ENCODE results near the gene INPP5E.
A peak's percentile ranks its signal among the peaks of the same experiment; 100 is the strongest.

INPP5E gene

GRCh38 chr9:136439481-136440408, at the start of gene INPP5E:
Gene INPP5E, minus strand, starts transcription at chr9:136439845. Its CDS starts 426 bp downstream, at chr9:136439419.
- Histone ChIP-seq H3K9me3 (ENCODE audit: control insufficient read depth, low read length) (no peaks in the 10 kb centered on the region), H3K9ac (ENCODE audit: low read length) (peak within 1 kb of the TSS; percentile 72), H3K27me3 (ENCODE audit: control insufficient read depth, insufficient read depth, low read length) (no peaks in the 10 kb centered on the region), H3K4me3 (ENCODE audit: low read length) (peak within 1 kb of the TSS; percentile 52), H3K4me1 (ENCODE audit: control insufficient read depth, insufficient read depth, low read length) (peaks cover 28% of the 10 kb centered on the region), H3K36me3 (ENCODE audit: control insufficient read depth, insufficient read depth, low read length) (peaks cover 17% of the 10 kb centered on the region)

- H3K9ac ChIP-seq (ENCODE audit: low read length), result no peak overlapping the region
- H3K9me3 ChIP-seq (ENCODE audit: control insufficient read depth, low read length), result no peaks in the 10 kb centered on the region
- no peaks in the 10 kb centered on the region for H3K36me3 ChIP-seq (ENCODE audit: control insufficient read depth, insufficient read depth, low read length)
- H3K4me3 ChIP-seq (ENCODE audit: low read length), result no peak overlapping the region
- H3K4me1 ChIP-seq (ENCODE audit: control insufficient read depth, insufficient read depth, low read length), result peaks cover 18% of the 10 kb centered on the region
- H3K27me3 ChIP-seq (ENCODE audit: control insufficient read depth, insufficient read depth, low read length), result peaks cover 12% of the 10 kb centered on the region
Measured at GRCh38 chr9:136488247-136489214, 48.9 kb upstream of the INPP5E start.

- Histone ChIP-seq H3K9me3 (ENCODE audit: control insufficient read depth, low read length) (no peaks in the 10 kb centered on the region), H3K4me3 (ENCODE audit: low read length) (no peak overlapping the region), H3K27me3 (ENCODE audit: control insufficient read depth, insufficient read depth, low read length) (peaks cover 12% of the 10 kb centered on the region), H3K36me3 (ENCODE audit: control insufficient read depth, insufficient read depth, low read length) (no peaks in the 10 kb centered on the region), H3K4me1 (ENCODE audit: control insufficient read depth, insufficient read depth, low read length) (peaks cover 18% of the 10 kb centered on the region), H3K9ac (ENCODE audit: low read length) (no peak overlapping the region)
Measured at GRCh38 chr9:136487672-136488071, 48.0 kb upstream of the INPP5E start.

- no peaks in the 10 kb centered on the region for H3K36me3 ChIP-seq (ENCODE audit: control insufficient read depth, insufficient read depth, low read length)
- no peak overlapping the region for H3K9ac ChIP-seq (ENCODE audit: low read length)
- H3K27me3 ChIP-seq (ENCODE audit: control insufficient read depth, insufficient read depth, low read length), result peaks cover 12% of the 10 kb centered on the region
- H3K4me3 ChIP-seq (ENCODE audit: low read length), result no peak overlapping the region
- H3K9me3 ChIP-seq (ENCODE audit: control insufficient read depth, low read length), result no peaks in the 10 kb centered on the region
- peaks cover 18% of the 10 kb centered on the region for H3K4me1 ChIP-seq (ENCODE audit: control insufficient read depth, insufficient read depth, low read length)
Measured at GRCh38 chr9:136486823-136487620, 47.4 kb upstream of the INPP5E start.

GRCh38 chr9:136486131-136486530, 46.5 kb upstream of the INPP5E start:
- Histone ChIP-seq H3K9me3 (ENCODE audit: control insufficient read depth, low read length) (no peaks in the 10 kb centered on the region), H3K4me3 (ENCODE audit: low read length) (no peak overlapping the region), H3K4me1 (ENCODE audit: control insufficient read depth, insufficient read depth, low read length) (peaks cover 25% of the 10 kb centered on the region), H3K9ac (ENCODE audit: low read length) (no peak overlapping the region), H3K27me3 (ENCODE audit: control insufficient read depth, insufficient read depth, low read length) (peaks cover 12% of the 10 kb centered on the region), H3K36me3 (ENCODE audit: control insufficient read depth, insufficient read depth, low read length) (no peaks in the 10 kb centered on the region)

GRCh38 chr9:136485049-136486045, 45.7 kb upstream of the INPP5E start:
- H3K27me3 ChIP-seq (ENCODE audit: control insufficient read depth, insufficient read depth, low read length), result peaks cover 12% of the 10 kb centered on the region
- no peak overlapping the region for H3K4me3 ChIP-seq (ENCODE audit: low read length)
- peak overlapping the region; percentile 81 for H3K9ac ChIP-seq (ENCODE audit: low read length)
- peaks cover 27% of the 10 kb centered on the region for H3K4me1 ChIP-seq (ENCODE audit: control insufficient read depth, insufficient read depth, low read length)
- H3K9me3 ChIP-seq (ENCODE audit: control insufficient read depth, low read length), result no peaks in the 10 kb centered on the region
- H3K36me3 ChIP-seq (ENCODE audit: control insufficient read depth, insufficient read depth, low read length), result no peaks in the 10 kb centered on the region

GRCh38 chr9:136484153-136485048, 44.8 kb upstream of the INPP5E start:
- peak overlapping the region; percentile 71 for H3K4me3 ChIP-seq (ENCODE audit: low read length)
- H3K4me1 ChIP-seq (ENCODE audit: control insufficient read depth, insufficient read depth, low read length), result peaks cover 37% of the 10 kb centered on the region
- H3K36me3 ChIP-seq (ENCODE audit: control insufficient read depth, insufficient read depth, low read length), result no peaks in the 10 kb centered on the region
- no peaks in the 10 kb centered on the region for H3K9me3 ChIP-seq (ENCODE audit: control insufficient read depth, low read length)
- peak overlapping the region; percentile 81 for H3K9ac ChIP-seq (ENCODE audit: low read length)
- peaks cover 12% of the 10 kb centered on the region for H3K27me3 ChIP-seq (ENCODE audit: control insufficient read depth, insufficient read depth, low read length)

- no peaks in the 10 kb centered on the region for H3K36me3 ChIP-seq (ENCODE audit: control insufficient read depth, insufficient read depth, low read length)
- peaks cover 12% of the 10 kb centered on the region for H3K27me3 ChIP-seq (ENCODE audit: control insufficient read depth, insufficient read depth, low read length)
- peak overlapping the region; percentile 71 for H3K4me3 ChIP-seq (ENCODE audit: low read length)
- H3K9ac ChIP-seq (ENCODE audit: low read length), result peak overlapping the region; percentile 81
- H3K9me3 ChIP-seq (ENCODE audit: control insufficient read depth, low read length), result no peaks in the 10 kb centered on the region
- H3K4me1 ChIP-seq (ENCODE audit: control insufficient read depth, insufficient read depth, low read length), result peaks cover 37% of the 10 kb centered on the region
Measured at GRCh38 chr9:136483589-136484152, 44.0 kb upstream of the INPP5E start.

GRCh38 chr9:136482793-136483588, 43.3 kb upstream of the INPP5E start, which contains the start of gene SEC16A:
Gene SEC16A, minus strand, starts transcription at chr9:136483040. Its CDS starts 5,425 bp downstream, at chr9:136477615.
- peaks cover 6% of the 10 kb centered on the region for H3K27me3 ChIP-seq (ENCODE audit: control insufficient read depth, insufficient read depth, low read length)
- H3K36me3 ChIP-seq (ENCODE audit: control insufficient read depth, insufficient read depth, low read length), result no peaks in the 10 kb centered on the region
- H3K4me1 ChIP-seq (ENCODE audit: control insufficient read depth, insufficient read depth, low read length), result peaks cover 34% of the 10 kb centered on the region
- peak within 1 kb of the TSS; percentile 97 for H3K9ac ChIP-seq (ENCODE audit: low read length)
- H3K9me3 ChIP-seq (ENCODE audit: control insufficient read depth, low read length), result no peaks in the 10 kb centered on the region
- H3K4me3 ChIP-seq (ENCODE audit: low read length), result peak within 1 kb of the TSS; percentile 71
